Chondrocyte (in vitro differentiated cells): ENCODE measurements around the gene NUDT1. TPM values are rescaled to one million over a fixed set of nuclear protein-coding genes. Genes with fewer than 3 reads are reported as not detected.

ENCODE experiments used
- DNase-seq: peaks from one replicate; pipeline ENCODE4 v3.0.0; 2021; ENCODE audit warnings: mixed read lengths, low spot score
- H3K27ac Mint-ChIP-seq: one replicate; pipeline ENCODE4 v1.8.0; 2021; ENCODE audit warnings: mild to moderate bottlenecking, moderate library complexity, mixed read lengths; ENCODE audit not compliant: unreplicated experiment
- H3K27me3 Mint-ChIP-seq: 2 replicates; pipeline ENCODE4 v1.8.0; 2021; ENCODE audit warnings: low read depth, mixed read lengths
- H3K36me3 Mint-ChIP-seq: 2 replicates; pipeline ENCODE4 v1.8.0; 2021; ENCODE audit warnings: low read depth, mixed read lengths
- H3K4me1 Mint-ChIP-seq: 2 replicates; pipeline ENCODE4 v1.8.0; 2021; ENCODE audit warnings: low read depth, mild to moderate bottlenecking, mixed read lengths
- H3K4me3 Mint-ChIP-seq: one replicate; pipeline ENCODE4 v1.8.0; 2021; ENCODE audit warnings: mild to moderate bottlenecking, moderate library complexity, mixed read lengths; ENCODE audit not compliant: unreplicated experiment
- H3K9me3 Mint-ChIP-seq: 2 replicates; pipeline ENCODE4 v1.8.0; 2021; ENCODE audit warnings: low read depth, mixed read lengths
- total RNA-seq: library from RNA; stranded (reverse); gene quantifications from 3 replicates; pipeline ENCODE4 v1.2.1, GENCODE V29; 2021
- TF ChIP-seq, protein P1 (sequence below): fragments of 200-600 bp; sonication (generic); IDR thresholded peaks from 2 replicates; pipeline ENCODE4 v1.5.0; 2021; ENCODE audit warnings: antibody characterized with exemption, mild to moderate bottlenecking, moderate library complexity

The NUDT1 gene
- total RNA-seq, 1 donor from 2014 or later = 9.5 TPM

GRCh38 chr7:2289621-2290020 is 47.6 kb downstream of the NUDT1 start:
- peak; percentile 27 for DNase-seq
- TF ChIP-seq, protein P1, sequence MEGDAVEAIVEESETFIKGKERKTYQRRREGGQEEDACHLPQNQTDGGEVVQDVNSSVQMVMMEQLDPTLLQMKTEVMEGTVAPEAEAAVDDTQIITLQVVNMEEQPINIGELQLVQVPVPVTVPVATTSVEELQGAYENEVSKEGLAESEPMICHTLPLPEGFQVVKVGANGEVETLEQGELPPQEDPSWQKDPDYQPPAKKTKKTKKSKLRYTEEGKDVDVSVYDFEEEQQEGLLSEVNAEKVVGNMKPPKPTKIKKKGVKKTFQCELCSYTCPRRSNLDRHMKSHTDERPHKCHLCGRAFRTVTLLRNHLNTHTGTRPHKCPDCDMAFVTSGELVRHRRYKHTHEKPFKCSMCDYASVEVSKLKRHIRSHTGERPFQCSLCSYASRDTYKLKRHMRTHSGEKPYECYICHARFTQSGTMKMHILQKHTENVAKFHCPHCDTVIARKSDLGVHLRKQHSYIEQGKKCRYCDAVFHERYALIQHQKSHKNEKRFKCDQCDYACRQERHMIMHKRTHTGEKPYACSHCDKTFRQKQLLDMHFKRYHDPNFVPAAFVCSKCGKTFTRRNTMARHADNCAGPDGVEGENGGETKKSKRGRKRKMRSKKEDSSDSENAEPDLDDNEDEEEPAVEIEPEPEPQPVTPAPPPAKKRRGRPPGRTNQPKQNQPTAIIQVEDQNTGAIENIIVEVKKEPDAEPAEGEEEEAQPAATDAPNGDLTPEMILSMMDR = no peak
- no peaks in the 10 kb centered on the region for H3K4me1 Mint-ChIP-seq
- no peak overlapping the region for H3K27ac Mint-ChIP-seq
- no peaks in the 10 kb centered on the region for H3K27me3 Mint-ChIP-seq
- peaks cover 1% of the 10 kb centered on the region for H3K36me3 Mint-ChIP-seq
- H3K4me3 Mint-ChIP-seq = no peak overlapping the region
- H3K9me3 Mint-ChIP-seq = no peaks in the 10 kb centered on the region

DNA sequence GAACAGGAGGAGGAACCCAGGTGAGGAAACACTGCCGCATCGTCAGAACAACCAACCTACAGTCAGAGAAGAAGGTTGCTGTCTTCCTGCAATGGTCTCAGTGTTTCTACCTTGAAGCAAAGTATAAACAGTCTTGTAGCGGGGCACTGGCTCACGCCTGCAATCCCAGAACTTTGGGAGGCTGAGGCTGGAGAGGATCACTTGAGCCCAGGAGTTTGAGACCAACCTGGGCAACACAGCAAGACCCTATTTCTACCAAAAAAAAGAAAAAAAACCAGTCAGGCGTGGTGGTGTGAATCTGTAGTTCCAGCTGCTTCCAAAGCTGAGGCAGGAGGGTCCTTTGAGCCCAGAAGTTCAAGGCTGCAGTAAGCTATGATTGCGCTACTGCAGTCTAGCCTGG is 48.9 kb downstream of the NUDT1 start:
- Mint-ChIP-seq H3K9me3 (no peaks in the 10 kb centered on the region), H3K4me1 (peaks cover under 1% of the 10 kb centered on the region), H3K27ac (no peak overlapping the region), H3K4me3 (no peak overlapping the region), H3K27me3 (no peaks in the 10 kb centered on the region), H3K36me3 (peaks cover 1% of the 10 kb centered on the region)
- no peak for DNase-seq
- TF ChIP-seq, protein P1 = no peak

GRCh38 chr7:2295936-2296620 is 54.1 kb downstream of the NUDT1 start:
- Mint-ChIP-seq H3K9me3 (no peaks in the 10 kb centered on the region), H3K4me1 (peaks cover 27% of the 10 kb centered on the region), H3K36me3 (no peaks in the 10 kb centered on the region), H3K27ac (no peak overlapping the region), H3K4me3 (no peak overlapping the region), H3K27me3 (no peaks in the 10 kb centered on the region)
- TF ChIP-seq, protein P1 = no peak
- DNase-seq = no peak

DNA sequence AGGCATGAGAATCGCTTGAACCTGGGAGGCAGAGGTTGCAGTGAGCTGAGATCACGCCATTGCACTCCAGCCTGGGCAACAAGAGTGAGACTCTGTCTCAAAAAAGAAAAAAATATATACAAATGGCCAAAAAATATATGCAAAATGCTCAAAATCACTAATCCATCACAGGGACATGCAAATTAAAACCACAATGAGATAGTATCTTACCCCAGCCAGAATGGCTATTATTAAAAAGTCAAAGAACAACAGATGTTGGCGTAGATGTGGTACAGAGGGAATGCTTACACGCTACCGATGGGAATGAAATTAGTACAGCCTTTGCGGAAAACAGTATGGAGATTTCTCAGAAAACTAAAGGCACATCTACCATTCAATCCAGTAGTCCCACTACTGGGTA is 54.8 kb downstream of the NUDT1 start:
- no peak overlapping the region for H3K27ac Mint-ChIP-seq
- H3K36me3 Mint-ChIP-seq = no peaks in the 10 kb centered on the region
- no peaks in the 10 kb centered on the region for H3K9me3 Mint-ChIP-seq
- DNase-seq = no peak
- no peaks in the 10 kb centered on the region for H3K27me3 Mint-ChIP-seq
- peaks cover 27% of the 10 kb centered on the region for H3K4me1 Mint-ChIP-seq
- no peak overlapping the region for H3K4me3 Mint-ChIP-seq
- TF ChIP-seq, protein P1 = no peak

- peak overlapping the region; percentile 90 for H3K27ac Mint-ChIP-seq
- no peak for DNase-seq
Measured at GRCh38 chr7:2299131-2299829, 57.3 kb downstream of the NUDT1 start.

More at GRCh38 chr7:2299131-2299829, 57.3 kb downstream of the NUDT1 start:
- H3K9me3 Mint-ChIP-seq = no peaks in the 10 kb centered on the region
- H3K36me3 Mint-ChIP-seq = no peaks in the 10 kb centered on the region
- TF ChIP-seq, protein P1 = no peak
- H3K27me3 Mint-ChIP-seq = no peaks in the 10 kb centered on the region
- H3K4me3 Mint-ChIP-seq = peak overlapping the region; percentile 42
- H3K4me1 Mint-ChIP-seq = peaks cover 27% of the 10 kb centered on the region
